Measurements from ENCODE around the gene CYP4V2. TPM values are rescaled to one million over a fixed set of nuclear protein-coding genes. Genes with fewer than 3 reads are reported as not detected.

The CYP4V2 gene
- total RNA-seq, 4 donors from 2014 or later, result 44.0 to 83.8 (median 61.3) TPM

DNA sequence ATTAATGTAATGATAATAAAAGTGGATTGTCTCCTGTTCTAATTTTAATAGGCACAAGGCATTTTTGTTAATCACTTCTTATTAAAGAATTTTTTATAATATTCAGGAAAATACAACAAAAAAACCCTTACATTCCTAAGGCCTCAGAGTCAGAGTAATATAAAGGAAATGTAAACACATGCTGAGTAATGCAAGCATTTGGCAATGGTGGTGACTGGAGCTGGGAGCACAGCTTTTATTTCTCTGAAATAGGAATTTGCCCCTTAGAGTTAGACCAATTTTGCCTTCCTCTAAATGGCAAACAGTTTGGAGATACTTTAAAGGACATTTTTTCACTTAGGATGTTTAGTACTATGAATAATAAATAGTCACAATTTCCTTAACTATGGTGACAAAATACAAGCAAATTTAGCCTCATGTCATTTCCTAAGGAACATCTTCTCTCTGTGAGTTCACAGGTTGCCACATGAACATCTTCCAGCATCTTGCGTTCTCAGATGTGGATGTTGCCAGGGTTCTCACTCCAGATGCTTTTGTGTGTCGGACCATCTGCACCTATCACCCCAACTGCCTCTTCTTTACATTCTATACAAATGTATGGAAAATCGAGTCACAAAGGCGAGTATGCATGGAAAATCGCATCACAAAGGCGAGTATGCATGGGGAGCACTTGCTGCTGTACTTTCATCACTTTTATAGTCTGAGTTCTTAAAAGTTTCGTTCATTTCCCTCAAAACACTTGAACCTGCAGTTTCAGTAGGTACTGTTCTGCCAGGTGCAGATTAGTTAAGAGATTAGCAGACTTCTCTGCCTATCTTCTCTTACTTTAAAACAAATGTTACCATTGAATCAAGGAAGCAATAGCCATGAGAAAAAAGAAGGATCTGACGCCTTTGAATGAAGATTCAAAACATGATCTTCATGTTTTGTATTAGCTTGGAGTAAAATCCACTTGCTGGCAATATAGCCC is 58.7 kb downstream of the CYP4V2 start:
- no peaks in the 10 kb centered on the region for H3K27me3 ChIP-seq
- H3K27ac ChIP-seq, result no peak overlapping the region
- WGBS, 2 donors (ENCODE audit: low coverage in 1 of 2), result 65 to 71% methylated on average over 7 to 8 of the region's 8 CpGs
- in situ Hi-C loops (cut with MboI; ENCODE audit: low pct_ligation_motif_present in 1 of 4, low pct_unique_long_range_greater_than_20kb in 1 of 4, low sequenced_read_pairs in 3 of 4) (no loop called here), intact Hi-C loops (cut with DNase I; ENCODE audit: low total_unique reads) (no loop called here)
- H3K4me3 ChIP-seq, result no peak overlapping the region
- H3K9me3 ChIP-seq, result no peaks in the 10 kb centered on the region
- DNase-seq, result no peak
- no peaks in the 10 kb centered on the region for H3K36me3 ChIP-seq
- no peaks in the 10 kb centered on the region for H3K4me1 ChIP-seq
- TF ChIP-seq, protein P1, sequence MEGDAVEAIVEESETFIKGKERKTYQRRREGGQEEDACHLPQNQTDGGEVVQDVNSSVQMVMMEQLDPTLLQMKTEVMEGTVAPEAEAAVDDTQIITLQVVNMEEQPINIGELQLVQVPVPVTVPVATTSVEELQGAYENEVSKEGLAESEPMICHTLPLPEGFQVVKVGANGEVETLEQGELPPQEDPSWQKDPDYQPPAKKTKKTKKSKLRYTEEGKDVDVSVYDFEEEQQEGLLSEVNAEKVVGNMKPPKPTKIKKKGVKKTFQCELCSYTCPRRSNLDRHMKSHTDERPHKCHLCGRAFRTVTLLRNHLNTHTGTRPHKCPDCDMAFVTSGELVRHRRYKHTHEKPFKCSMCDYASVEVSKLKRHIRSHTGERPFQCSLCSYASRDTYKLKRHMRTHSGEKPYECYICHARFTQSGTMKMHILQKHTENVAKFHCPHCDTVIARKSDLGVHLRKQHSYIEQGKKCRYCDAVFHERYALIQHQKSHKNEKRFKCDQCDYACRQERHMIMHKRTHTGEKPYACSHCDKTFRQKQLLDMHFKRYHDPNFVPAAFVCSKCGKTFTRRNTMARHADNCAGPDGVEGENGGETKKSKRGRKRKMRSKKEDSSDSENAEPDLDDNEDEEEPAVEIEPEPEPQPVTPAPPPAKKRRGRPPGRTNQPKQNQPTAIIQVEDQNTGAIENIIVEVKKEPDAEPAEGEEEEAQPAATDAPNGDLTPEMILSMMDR (IDR thresholded peaks at IDR 0.05), result no peak
- TF ChIP-seq POLR2AphosphoS5 (IDR thresholded peaks at IDR 0.05), result no peak
- no peak for TF ChIP-seq EP300 (IDR thresholded peaks at IDR 0.05; ENCODE audit: low read depth)
- TF ChIP-seq POLR2A (IDR thresholded peaks at IDR 0.05), result no peak

DNA sequence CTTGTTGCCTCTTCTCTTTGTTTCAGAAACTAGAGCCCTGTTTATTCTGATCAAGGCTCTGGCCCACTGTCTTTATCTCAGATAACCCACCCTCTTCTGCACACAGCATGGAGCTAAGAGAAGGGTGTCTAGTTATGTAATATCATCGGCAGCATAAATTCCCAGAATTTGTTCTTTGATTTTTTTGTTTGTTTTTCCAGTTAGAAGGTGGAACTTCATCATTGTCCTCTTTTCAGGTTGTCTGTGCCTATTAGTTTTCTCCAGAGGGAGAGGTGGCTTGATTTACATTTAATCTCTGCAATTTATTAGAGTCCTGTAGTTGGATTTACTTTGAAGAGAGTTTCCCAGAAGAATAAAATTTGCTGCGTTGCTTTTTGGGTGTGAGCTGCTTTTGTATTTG is 59.4 kb downstream of the CYP4V2 start:
- TF ChIP-seq, protein P1 (IDR thresholded peaks at IDR 0.05), result no peak
- TF ChIP-seq POLR2A (IDR thresholded peaks at IDR 0.05) (no peak), EP300 (IDR thresholded peaks at IDR 0.05; ENCODE audit: low read depth) (no peak), POLR2AphosphoS5 (IDR thresholded peaks at IDR 0.05) (no peak)
- H3K36me3 ChIP-seq, result no peaks in the 10 kb centered on the region
- WGBS, 2 donors (ENCODE audit: low coverage in 1 of 2), result 74 to 84% methylated on average over 2 of the region's 2 CpGs
- H3K4me1 ChIP-seq, result no peaks in the 10 kb centered on the region
- H3K4me3 ChIP-seq, result no peak overlapping the region
- intact Hi-C loops (cut with DNase I; ENCODE audit: low total_unique reads) (no loop called here), in situ Hi-C loops (cut with MboI; ENCODE audit: low pct_ligation_motif_present in 1 of 4, low pct_unique_long_range_greater_than_20kb in 1 of 4, low sequenced_read_pairs in 3 of 4) (no loop called here)
- no peak for DNase-seq
- H3K27me3 ChIP-seq, result no peaks in the 10 kb centered on the region
- H3K9me3 ChIP-seq, result no peaks in the 10 kb centered on the region
- no peak overlapping the region for H3K27ac ChIP-seq

DNA sequence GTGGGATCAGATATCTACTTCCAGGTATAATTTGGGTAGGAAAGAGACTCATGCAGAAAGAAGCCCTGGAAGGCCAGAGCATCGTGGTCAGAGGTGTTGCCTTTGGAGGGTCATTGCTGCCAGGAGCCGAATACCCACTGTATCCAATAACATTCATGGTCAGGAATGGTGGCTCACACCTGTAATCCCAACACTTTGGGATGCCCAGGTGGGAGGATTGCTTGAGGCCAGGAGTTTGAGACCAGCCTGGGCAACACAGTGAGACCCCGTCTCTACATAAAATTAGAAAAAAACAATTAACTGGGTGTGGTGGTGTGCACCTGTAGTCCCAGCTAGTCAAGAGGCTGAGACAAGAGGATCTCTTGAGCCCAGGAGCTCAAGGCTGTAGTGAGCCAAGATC is 63.8 kb downstream of the CYP4V2 start:
- Histone ChIP-seq H3K27me3 (no peaks in the 10 kb centered on the region), H3K9me3 (no peaks in the 10 kb centered on the region), H3K4me3 (no peak overlapping the region), H3K27ac (no peak overlapping the region), H3K4me1 (no peaks in the 10 kb centered on the region), H3K36me3 (no peaks in the 10 kb centered on the region)
- WGBS, 2 donors (ENCODE audit: low coverage in 1 of 2), result 83 to 93% methylated on average over 1 to 3 of the region's 3 CpGs
- in situ Hi-C loops (cut with MboI; ENCODE audit: low pct_ligation_motif_present in 1 of 4, low pct_unique_long_range_greater_than_20kb in 1 of 4, low sequenced_read_pairs in 3 of 4) (no loop called here), intact Hi-C loops (cut with DNase I; ENCODE audit: low total_unique reads) (no loop called here)
- TF ChIP-seq POLR2A (IDR thresholded peaks at IDR 0.05) (no peak), POLR2AphosphoS5 (IDR thresholded peaks at IDR 0.05) (no peak), EP300 (IDR thresholded peaks at IDR 0.05; ENCODE audit: low read depth) (no peak)
- TF ChIP-seq, protein P1 (IDR thresholded peaks at IDR 0.05), result no peak
- DNase-seq, result no peak

DNA sequence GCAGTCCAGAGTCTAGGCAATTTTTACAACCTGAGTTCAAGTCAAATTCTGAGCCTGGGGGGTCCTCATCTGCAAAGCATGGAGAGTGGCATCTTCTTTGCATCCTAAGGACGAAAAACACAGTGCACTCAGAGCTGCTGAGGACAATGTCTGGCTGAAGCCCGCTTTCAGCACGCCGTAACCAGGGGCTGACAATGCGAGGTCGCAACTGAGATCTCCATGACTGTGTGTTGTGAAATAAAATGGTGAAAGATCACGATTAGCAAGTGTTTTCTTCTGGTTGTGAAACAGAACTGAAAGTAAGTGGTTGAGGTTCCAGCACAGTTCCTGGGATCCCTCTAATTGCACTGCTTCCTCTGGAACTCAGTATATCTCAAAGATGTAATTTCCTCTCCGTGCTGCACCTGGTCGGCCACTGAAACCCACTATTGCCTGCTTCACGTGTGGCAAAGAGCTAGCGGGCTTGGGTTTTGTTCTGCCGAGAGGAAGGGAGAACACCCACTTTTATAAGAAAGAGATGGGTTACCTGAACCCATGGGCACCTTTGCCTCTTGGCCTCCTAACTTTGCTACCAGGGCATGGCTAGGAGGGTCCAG is 66.9 kb downstream of the CYP4V2 start:
- 93% methylated on average over 12 of the region's 12 CpGs; no CpG with 5 or more reads in 1 of the 2 donors for WGBS, 2 donors (ENCODE audit: low coverage in 1 of 2)

More for the DNA sequence above, 66.9 kb downstream of the CYP4V2 start:
- intact Hi-C loops (cut with DNase I; ENCODE audit: low total_unique reads), result no loop called here
- TF ChIP-seq EP300 (IDR thresholded peaks at IDR 0.05; ENCODE audit: low read depth), result no peak
- no peak for TF ChIP-seq POLR2AphosphoS5 (IDR thresholded peaks at IDR 0.05)
- no peak for TF ChIP-seq POLR2A (IDR thresholded peaks at IDR 0.05)
- TF ChIP-seq, protein P1 (IDR thresholded peaks at IDR 0.05), result no peak
- in situ Hi-C loops (cut with MboI; ENCODE audit: low pct_ligation_motif_present in 1 of 4, low pct_unique_long_range_greater_than_20kb in 1 of 4, low sequenced_read_pairs in 3 of 4), result no loop called here
- H3K4me3 ChIP-seq, result no peak overlapping the region
- H3K36me3 ChIP-seq, result no peaks in the 10 kb centered on the region
- DNase-seq, result no peak
- no peaks in the 10 kb centered on the region for H3K9me3 ChIP-seq
- H3K27me3 ChIP-seq, result no peaks in the 10 kb centered on the region
- H3K27ac ChIP-seq, result no peak overlapping the region
- no peaks in the 10 kb centered on the region for H3K4me1 ChIP-seq

Measured in transverse colon (tissue), 4 donors.